ENCODE results near the gene RBL1. TPM values are rescaled to one million over a fixed set of nuclear protein-coding genes. Genes with fewer than 3 reads are reported as not detected.
"Not testable (repeated sequence)": the region's sequence is repeated elsewhere in the genome, so short reads cannot be mapped to it uniquely, and the experiment has no call there.

RBL1 gene
- total RNA-seq, 2 experiments from 2014 or later, result 46.2 to 67.3 TPM

DNA sequence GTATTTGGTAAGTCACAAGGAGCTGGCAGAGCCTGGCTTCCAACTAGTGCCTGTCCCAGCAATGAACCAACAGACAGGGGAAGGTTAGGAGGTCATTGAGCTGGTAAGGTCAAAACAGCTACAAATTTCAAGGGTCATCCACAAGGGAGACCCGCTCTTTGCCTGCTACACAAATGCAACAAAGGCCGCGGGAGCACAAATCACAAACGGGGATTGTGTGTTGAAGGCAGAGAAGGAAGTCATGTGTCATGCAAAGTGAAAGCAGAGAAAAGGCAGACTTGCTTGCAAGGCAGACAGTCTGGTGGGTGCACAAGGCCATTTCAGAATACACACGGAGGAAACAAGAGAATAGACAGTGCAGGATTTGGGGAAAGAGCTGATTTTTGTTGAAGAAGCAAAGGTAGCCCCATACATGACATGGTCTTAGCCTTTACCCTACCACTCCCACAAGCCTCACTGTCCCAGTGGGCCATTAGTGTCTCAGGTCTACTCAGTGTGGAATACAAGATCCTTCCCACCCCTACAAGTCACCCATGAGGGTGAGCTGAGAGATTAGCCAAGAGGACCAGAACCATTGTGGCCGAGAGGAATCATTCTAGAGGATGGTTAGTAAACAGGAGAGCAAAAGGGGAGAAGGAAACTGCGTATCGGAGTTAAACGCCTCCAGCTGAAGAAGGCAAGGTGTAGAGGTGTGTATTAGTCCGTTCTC is 126.2 kb downstream of the RBL1 start:
- no peaks in the 10 kb centered on the region for H3K27me3 Mint-ChIP-seq
- no peaks in the 10 kb centered on the region for H3K9me3 Mint-ChIP-seq (ENCODE audit: low read depth)
- H3K27ac Mint-ChIP-seq, result peak overlapping the region; percentile 75
- H3K4me1 Mint-ChIP-seq, result peaks cover 38% of the 10 kb centered on the region
- peak; percentile 51 for DNase-seq
- H3K36me3 Mint-ChIP-seq, result peaks cover 9% of the 10 kb centered on the region
- peak overlapping the region; percentile 35 for H3K4me3 Mint-ChIP-seq
- CTCF ChIA-PET, result interaction anchor here (0.5 to 1.3 kb wide), 4 partner anchors 9 to 94 kb away, joined by 3 read pairs; no protein-coding TSS in a partner anchor
- peak; percentile 75 for ATAC-seq

DNA sequence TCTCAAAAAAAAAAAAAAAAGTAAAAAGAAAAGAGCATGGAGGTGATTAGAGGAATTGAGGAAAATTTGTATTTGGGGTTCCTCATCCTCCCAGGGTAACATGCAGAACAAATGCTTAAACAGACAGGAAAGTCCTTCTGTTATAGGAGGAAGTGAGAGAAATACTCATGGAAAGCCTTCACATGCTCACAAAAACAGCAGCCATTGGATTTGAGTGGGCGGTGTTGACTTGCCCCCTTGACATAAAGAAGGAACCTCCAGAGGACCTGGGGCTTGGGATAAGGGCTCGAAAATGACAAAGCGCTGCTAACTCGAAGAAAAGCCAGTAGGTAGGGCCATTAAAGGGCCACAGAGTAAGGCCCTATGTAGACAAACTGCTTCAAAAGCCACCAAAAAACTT is 126.7 kb downstream of the RBL1 start:
- H3K27me3 Mint-ChIP-seq, result no peaks in the 10 kb centered on the region
- H3K36me3 Mint-ChIP-seq, result peaks cover 9% of the 10 kb centered on the region
- no peak for DNase-seq
- H3K4me3 Mint-ChIP-seq, result peak overlapping the region; percentile 35
- H3K4me1 Mint-ChIP-seq, result peaks cover 35% of the 10 kb centered on the region
- H3K9me3 Mint-ChIP-seq (ENCODE audit: low read depth), result no peaks in the 10 kb centered on the region
- no peak for ATAC-seq
- H3K27ac Mint-ChIP-seq, result peak overlapping the region; percentile 75
- CTCF ChIA-PET, result interaction anchor here (0.5 to 1.1 kb wide), 3 partner anchors 8 to 95 kb away, joined by 3 read pairs; no protein-coding TSS in a partner anchor

DNA sequence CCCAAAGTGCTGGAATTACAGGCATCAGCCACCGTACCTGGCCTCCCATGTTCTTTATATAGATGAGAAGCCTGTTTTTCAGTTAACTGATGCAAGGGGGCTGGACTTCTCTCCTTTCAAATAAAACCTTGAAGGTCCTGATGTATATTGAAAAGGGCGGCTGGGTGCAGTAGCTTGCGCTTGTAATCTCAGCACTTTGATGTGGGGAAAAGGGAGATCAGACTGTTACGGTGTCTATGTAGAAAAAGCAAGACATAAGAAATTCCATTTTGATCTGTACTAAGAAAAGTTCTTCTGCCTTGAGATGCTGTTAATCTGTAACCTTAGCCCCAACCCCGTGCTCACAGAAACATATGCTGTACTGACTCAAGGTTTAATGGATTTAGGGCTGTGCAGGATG is 128.2 kb downstream of the RBL1 start:
- no peak for DNase-seq
- Mint-ChIP-seq H3K9me3 (ENCODE audit: low read depth) (peaks cover under 1% of the 10 kb centered on the region), H3K27ac (no peak overlapping the region), H3K36me3 (peaks cover 12% of the 10 kb centered on the region), H3K4me3 (no peak overlapping the region), H3K4me1 (peaks cover 34% of the 10 kb centered on the region), H3K27me3 (no peaks in the 10 kb centered on the region)
- CTCF ChIA-PET, result no interaction called here
- ATAC-seq, result no peak

DNA sequence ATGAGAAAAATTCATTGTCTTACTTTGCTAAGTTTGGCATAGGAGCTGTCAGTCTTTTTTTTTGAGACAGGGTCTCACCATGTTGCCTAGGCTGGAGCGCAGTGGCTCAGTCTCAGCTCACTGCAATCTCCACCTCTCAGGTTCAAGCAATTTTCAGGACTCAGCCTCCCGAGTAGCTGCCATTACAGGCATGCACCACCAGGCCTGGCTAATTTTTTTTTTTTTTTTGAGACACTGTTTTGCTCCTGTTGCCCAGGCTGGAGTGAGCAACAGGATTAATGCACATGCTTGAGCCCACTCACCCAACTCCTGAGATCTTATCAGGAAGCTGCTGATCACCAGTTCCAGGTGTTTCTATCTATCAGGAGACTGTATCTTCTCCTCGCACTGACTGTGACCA is 128.8 kb downstream of the RBL1 start:
- H3K9me3 Mint-ChIP-seq (ENCODE audit: low read depth); DNase-seq; H3K27me3 Mint-ChIP-seq; ATAC-seq; H3K4me3 Mint-ChIP-seq; CTCF ChIA-PET; H3K27ac Mint-ChIP-seq: not testable (repeated sequence)
- H3K4me1 Mint-ChIP-seq, result peaks cover 34% of the 10 kb centered on the region
- H3K36me3 Mint-ChIP-seq, result peaks cover 18% of the 10 kb centered on the region

DNA sequence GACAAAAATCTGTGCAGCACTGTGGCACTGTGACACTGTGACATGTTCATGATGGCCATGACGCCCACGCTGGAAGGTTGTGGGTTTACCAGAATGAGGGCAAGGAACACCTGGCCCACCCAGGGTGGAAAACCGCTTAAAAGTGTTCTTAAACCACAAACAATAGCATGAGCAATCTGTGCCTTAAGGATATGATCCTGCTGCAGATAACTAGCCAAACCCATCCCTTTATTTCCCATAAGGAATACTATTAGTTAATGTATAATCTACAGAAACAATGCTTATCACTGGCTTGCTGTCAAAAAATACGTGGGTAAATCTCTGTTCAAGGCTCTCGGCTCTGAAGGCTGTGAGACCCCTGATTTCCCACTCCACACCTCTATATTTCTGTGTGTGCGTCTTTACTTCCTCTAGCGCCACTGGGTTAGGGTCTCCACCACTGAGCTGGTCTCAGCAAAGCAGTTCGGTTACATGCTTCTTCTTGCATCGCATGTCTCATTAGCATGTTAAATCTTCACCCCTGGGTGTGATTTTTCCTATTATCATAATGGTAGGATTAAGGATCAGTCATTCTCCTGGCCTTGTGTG is 133.3 kb downstream of the RBL1 start:
- H3K27ac Mint-ChIP-seq; H3K27me3 Mint-ChIP-seq; CTCF ChIA-PET; ATAC-seq; H3K9me3 Mint-ChIP-seq (ENCODE audit: low read depth); H3K4me3 Mint-ChIP-seq; DNase-seq; H3K4me1 Mint-ChIP-seq: not testable (repeated sequence)
- peaks cover 10% of the 10 kb centered on the region for H3K36me3 Mint-ChIP-seq

- ATAC-seq, result no peak
- DNase-seq, result no peak
- H3K4me3 Mint-ChIP-seq, result no peak overlapping the region
- peaks cover 5% of the 10 kb centered on the region for H3K9me3 Mint-ChIP-seq (ENCODE audit: low read depth)
- H3K36me3 Mint-ChIP-seq, result peaks cover 10% of the 10 kb centered on the region
- CTCF ChIA-PET, result interaction anchor here (1.6 kb wide), 1 partner anchor 14 kb away, joined by 3 read pairs; no protein-coding TSS in a partner anchor
- peaks cover 16% of the 10 kb centered on the region for H3K4me1 Mint-ChIP-seq
- H3K27ac Mint-ChIP-seq, result no peak overlapping the region
- H3K27me3 Mint-ChIP-seq, result no peaks in the 10 kb centered on the region
Measured at GRCh38 chr20:36959242-36959641, 136.6 kb downstream of the RBL1 start.

DNA sequence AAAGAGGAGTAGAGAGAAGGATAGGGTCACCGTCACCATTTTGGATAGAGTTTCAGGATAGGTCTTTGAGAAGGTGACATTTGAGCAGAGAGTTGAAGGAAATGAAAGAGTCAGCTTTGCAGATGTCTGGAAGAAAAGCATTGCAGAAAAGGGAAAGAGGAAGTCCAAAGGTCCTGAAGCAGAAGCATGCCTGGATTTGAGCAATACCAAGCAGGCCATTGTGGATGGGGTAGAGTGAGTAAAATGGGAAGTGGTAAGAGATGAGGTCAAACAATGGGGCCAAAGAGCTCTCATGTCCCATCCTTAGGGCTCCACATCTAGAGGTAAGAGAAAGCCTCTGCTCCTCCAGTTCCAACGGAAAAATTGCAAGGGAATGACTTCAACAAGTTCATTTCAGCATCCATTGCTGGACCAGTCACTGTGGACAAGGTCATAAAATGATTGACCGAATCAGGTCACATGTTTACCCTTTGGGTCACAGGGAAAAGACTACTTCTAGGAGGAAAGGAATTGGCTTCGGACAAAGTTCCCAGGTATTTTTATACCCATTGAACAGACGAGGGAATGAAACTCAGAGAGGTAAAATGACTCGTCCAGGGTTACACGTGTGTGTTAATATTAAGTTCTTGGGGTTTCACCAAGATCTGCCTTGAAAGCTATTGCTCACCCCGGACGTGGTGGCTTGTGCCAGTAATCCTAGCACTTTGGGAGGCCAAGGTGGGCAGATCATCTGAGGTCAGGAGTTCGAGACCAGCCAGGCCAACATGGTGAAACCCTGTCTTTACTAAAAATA is 137.7 kb downstream of the RBL1 start:
- Mint-ChIP-seq H3K4me3 (no peak overlapping the region), H3K27ac (no peak overlapping the region), H3K9me3 (ENCODE audit: low read depth) (peaks cover 5% of the 10 kb centered on the region), H3K27me3 (no peaks in the 10 kb centered on the region), H3K36me3 (peaks cover 10% of the 10 kb centered on the region), H3K4me1 (peaks cover 17% of the 10 kb centered on the region)
- ATAC-seq (no peak), DNase-seq (no peak)
- CTCF ChIA-PET, result interaction anchor here (1.0 to 1.6 kb wide), 2 partner anchors 13 to 15 kb away, joined by 3 read pairs; no protein-coding TSS in a partner anchor

GRCh38 chr20:36956674-36957073 is 139.1 kb downstream of the RBL1 start:
- peaks cover 23% of the 10 kb centered on the region for H3K4me1 Mint-ChIP-seq
- H3K36me3 Mint-ChIP-seq, result no peaks in the 10 kb centered on the region
- no peak overlapping the region for H3K27ac Mint-ChIP-seq
- no peak for ATAC-seq
- CTCF ChIA-PET, result no interaction called here
- H3K27me3 Mint-ChIP-seq, result no peaks in the 10 kb centered on the region
- no peak for DNase-seq
- H3K9me3 Mint-ChIP-seq (ENCODE audit: low read depth), result no peaks in the 10 kb centered on the region
- no peak overlapping the region for H3K4me3 Mint-ChIP-seq

DNA sequence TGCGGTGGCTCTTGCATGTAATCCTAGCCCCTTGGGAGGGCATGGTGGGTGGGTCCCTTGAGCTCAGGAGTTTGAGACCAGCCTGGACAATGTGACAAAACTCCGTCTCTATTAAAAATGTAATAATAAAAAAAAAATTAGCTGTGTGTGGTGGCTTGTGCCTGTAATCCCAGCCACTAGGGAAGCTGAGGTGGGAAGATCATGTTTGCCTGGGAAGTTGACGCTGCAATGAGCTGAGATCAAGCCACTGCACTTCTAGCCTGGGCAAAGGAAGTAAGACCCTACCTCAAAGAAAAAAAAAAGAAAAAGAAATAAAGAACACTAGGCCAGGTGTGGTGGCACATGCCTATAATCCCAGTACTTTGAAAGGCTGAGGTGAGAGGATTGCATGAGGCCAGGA is 139.8 kb downstream of the RBL1 start:
- DNase-seq (no peak), ATAC-seq (no peak)
- Mint-ChIP-seq H3K36me3 (no peaks in the 10 kb centered on the region), H3K27ac (no peak overlapping the region), H3K27me3 (no peaks in the 10 kb centered on the region), H3K4me3 (no peak overlapping the region), H3K4me1 (peaks cover 25% of the 10 kb centered on the region), H3K9me3 (ENCODE audit: low read depth) (no peaks in the 10 kb centered on the region)
- CTCF ChIA-PET, result no interaction called here

DNA sequence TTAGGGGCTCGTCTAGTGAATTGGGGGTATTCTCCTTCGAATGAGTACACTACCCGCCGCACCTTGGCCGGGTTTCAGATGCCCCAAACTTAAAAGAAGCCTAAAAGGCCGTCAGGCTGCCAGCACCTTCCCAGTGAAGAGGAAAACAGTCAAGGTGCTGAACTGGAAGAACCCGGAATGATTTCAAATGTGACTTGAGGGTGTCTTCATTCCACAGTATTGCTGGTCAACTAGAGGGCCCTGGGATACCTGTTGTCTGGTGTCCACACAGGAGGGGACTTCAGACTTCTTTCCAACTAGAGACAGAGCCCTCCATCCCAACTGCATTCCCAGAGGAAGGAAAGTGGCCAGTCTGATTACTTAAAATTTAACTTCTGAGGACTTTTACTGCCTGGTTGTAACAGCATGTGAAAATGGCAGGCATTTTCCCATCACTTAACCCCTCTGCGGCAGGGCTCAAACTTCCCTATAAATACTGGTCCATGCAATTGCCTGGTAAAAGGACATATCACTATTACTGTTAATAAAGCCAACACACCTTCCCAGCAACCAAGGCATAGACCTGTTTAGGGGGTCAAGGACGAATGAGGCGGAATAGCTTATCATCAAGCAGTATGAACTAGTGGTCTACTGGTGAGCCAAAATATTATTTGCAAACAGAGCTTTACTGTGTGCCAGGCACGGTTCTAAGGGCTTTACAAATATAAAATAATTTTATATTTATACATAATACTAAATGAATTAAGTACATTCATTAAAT is 143.6 kb downstream of the RBL1 start:
- no peaks in the 10 kb centered on the region for H3K27me3 Mint-ChIP-seq
- H3K4me1 Mint-ChIP-seq, result peaks cover 35% of the 10 kb centered on the region
- H3K27ac Mint-ChIP-seq, result peak overlapping the region; percentile 95
- H3K9me3 Mint-ChIP-seq (ENCODE audit: low read depth), result no peaks in the 10 kb centered on the region
- peak overlapping the region; percentile 92 for H3K4me3 Mint-ChIP-seq
- H3K36me3 Mint-ChIP-seq, result peaks cover 21% of the 10 kb centered on the region
- DNase-seq, result no peak
- ATAC-seq, result no peak
- CTCF ChIA-PET, result interaction anchor here (0.7 kb wide), 1 partner anchor 91 kb away, joined by 3 read pairs; no protein-coding TSS in a partner anchor

DNA sequence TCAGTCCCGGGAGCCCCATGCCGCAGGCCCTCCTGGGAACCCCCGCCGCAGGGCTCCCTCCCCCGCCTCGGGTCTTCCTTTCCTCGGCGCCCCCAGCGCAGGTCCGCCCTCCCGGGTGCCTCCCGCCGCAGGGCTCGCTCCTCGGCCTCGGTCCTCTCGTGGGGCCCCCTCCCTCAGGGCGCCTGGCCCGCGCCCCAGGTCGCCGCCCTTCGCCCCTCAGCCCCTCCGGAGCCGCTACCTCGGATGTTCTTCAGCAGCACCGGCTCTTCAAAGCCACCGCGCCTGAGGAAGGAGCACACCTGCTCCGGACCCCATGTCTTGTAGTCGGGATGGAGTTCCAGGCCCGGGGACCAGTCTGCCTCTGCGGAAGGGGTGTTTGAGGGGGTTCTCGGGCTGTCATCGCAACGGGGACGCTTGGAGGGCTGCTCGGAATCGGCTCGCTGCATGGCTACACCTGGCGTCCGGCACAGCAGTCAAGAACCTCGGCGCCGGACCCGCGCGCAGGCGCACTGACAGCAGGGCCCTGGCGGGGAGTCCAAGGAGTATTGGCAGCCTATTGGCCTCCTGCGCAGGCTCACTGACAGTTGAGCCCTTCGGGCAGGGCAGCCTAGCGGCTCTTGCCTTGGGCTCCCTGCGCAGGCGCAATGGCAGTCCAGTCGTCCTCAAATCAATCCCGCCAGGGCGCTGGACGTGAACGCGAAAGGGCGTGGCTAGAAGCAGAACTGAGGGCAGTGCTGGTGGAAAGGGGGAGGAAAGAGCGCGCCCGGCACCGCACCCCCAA is 144.4 kb downstream of the RBL1 start, which contains the start of gene SAMHD1:
TSS of gene SAMHD1 (minus strand) at position 511 of the 781 bp plus-strand sequence. CDS start at position 446, 65 bp downstream.
- no peaks in the 10 kb centered on the region for H3K27me3 Mint-ChIP-seq
- ATAC-seq (peak; percentile 95), DNase-seq (peak; percentile 97)
- H3K36me3 Mint-ChIP-seq, result peaks cover 27% of the 10 kb centered on the region
- no peaks in the 10 kb centered on the region for H3K9me3 Mint-ChIP-seq (ENCODE audit: low read depth)
- peak within 1 kb of the TSS; percentile 92 for H3K4me3 Mint-ChIP-seq
- peaks cover 42% of the 10 kb centered on the region for H3K4me1 Mint-ChIP-seq
- H3K27ac Mint-ChIP-seq, result peak within 1 kb of the TSS; percentile 95
- CTCF ChIA-PET, result no interaction called here

DNA sequence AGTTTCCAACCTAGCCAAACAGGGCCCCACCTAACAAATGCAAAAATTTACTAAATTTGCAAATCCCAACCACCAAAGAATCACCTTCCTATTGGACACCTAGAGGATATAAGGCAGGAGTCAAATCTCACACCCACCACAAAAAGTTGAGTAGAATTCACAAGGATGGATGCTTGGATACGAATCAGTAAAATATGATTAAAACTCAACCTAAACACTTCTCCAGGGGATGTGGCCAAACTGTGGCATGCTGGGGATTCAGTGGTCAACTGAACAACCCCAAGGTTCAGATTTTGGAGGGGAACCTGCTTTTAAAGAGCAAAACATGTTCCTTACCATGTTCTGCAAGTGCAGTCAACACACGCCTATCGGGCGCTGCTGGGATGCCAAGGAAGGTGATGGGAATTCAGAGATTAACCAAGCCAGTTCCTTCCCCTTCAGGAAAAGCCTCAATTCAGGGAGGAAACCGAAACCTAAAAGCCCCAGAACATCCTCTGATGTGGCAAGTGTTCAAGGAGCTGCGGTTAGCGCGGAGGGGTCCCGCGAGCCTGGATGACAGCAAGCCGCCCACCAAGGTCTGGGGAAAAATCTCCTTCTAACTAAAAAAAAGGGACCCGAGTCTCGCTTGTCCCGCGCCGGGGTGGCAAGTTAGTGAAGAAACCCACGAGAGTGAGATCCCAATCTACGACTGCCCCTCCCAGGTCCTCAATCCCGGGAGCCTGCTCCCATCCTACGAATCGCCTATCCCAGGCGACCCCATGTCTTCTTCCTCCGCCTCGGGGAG is 145.2 kb downstream of the RBL1 start:
- peak overlapping the region; percentile 92 for H3K4me3 Mint-ChIP-seq
- H3K27ac Mint-ChIP-seq, result peak overlapping the region; percentile 95
- CTCF ChIA-PET, result interaction anchor here (0.9 kb wide), 1 partner anchor 24 kb away, joined by 3 read pairs; no protein-coding TSS in a partner anchor
- DNase-seq (peak; percentile 82), ATAC-seq (no peak)
- H3K4me1 Mint-ChIP-seq, result peaks cover 44% of the 10 kb centered on the region
- H3K27me3 Mint-ChIP-seq, result no peaks in the 10 kb centered on the region
- peaks cover 32% of the 10 kb centered on the region for H3K36me3 Mint-ChIP-seq
- H3K9me3 Mint-ChIP-seq (ENCODE audit: low read depth), result no peaks in the 10 kb centered on the region
